Measurements from ENCODE around the gene CCDC175.

Gene CCDC175

GRCh38 chr14:59484639-59485175 lies 91.9 kb downstream of the CCDC175 start:
- peak overlapping the region; percentile 98 for H3K4me3 ChIP-seq (ENCODE audit: low read depth, low read length)
- DNase-seq (ENCODE audit: low read depth): no peak
- TF ChIP-seq MAX (IDR thresholded peaks at IDR 0.05; ENCODE audit: low read depth, low read length) (no peak), MYC (IDR thresholded peaks at IDR 0.05; ENCODE audit: low read depth, low read length) (no peak), POLR2A (IDR thresholded peaks at IDR 0.05; ENCODE audit: extremely low read depth, insufficient read length) (no peak), CTCF (IDR thresholded peaks at IDR 0.05; ENCODE audit: low read depth, low read length) (no peak)

- peak; percentile 96 for DNase-seq (ENCODE audit: low read depth)
- TF ChIP-seq MAX (IDR thresholded peaks at IDR 0.05; ENCODE audit: low read depth, low read length): peak; percentile 88
- peak; percentile 97 for TF ChIP-seq POLR2A (IDR thresholded peaks at IDR 0.05; ENCODE audit: extremely low read depth, insufficient read length)
- peak; percentile 87 for TF ChIP-seq MYC (IDR thresholded peaks at IDR 0.05; ENCODE audit: low read depth, low read length)
- peak; percentile 53 for TF ChIP-seq CTCF (IDR thresholded peaks at IDR 0.05; ENCODE audit: low read depth, low read length)
- peak within 1 kb of the TSS; percentile 98 for H3K4me3 ChIP-seq (ENCODE audit: low read depth, low read length)
Measured at GRCh38 chr14:59483819-59484638, 92.6 kb downstream of the CCDC175 start, which contains the start of the genes JKAMP and L3HYPDH. JKAMP (plus strand) TSS chr14:59484517; CDS start chr14:59484590, 73 bp downstream. L3HYPDH (minus strand) TSS chr14:59484408; CDS start chr14:59484316, 92 bp downstream.

- H3K4me3 ChIP-seq (ENCODE audit: low read depth, low read length): peak overlapping the region; percentile 98
- TF ChIP-seq CTCF (IDR thresholded peaks at IDR 0.05; ENCODE audit: low read depth, low read length) (no peak), MAX (IDR thresholded peaks at IDR 0.05; ENCODE audit: low read depth, low read length) (no peak), POLR2A (IDR thresholded peaks at IDR 0.05; ENCODE audit: extremely low read depth, insufficient read length) (no peak), MYC (IDR thresholded peaks at IDR 0.05; ENCODE audit: low read depth, low read length) (no peak)
- DNase-seq (ENCODE audit: low read depth): no peak
Measured at GRCh38 chr14:59483363-59483762, 93.2 kb downstream of the CCDC175 start.

GRCh38 chr14:59482541-59483331 lies 93.9 kb downstream of the CCDC175 start:
- peak overlapping the region; percentile 98 for H3K4me3 ChIP-seq (ENCODE audit: low read depth, low read length)
- TF ChIP-seq CTCF (IDR thresholded peaks at IDR 0.05; ENCODE audit: low read depth, low read length) (no peak), MYC (IDR thresholded peaks at IDR 0.05; ENCODE audit: low read depth, low read length) (no peak), MAX (IDR thresholded peaks at IDR 0.05; ENCODE audit: low read depth, low read length) (no peak), POLR2A (IDR thresholded peaks at IDR 0.05; ENCODE audit: extremely low read depth, insufficient read length) (no peak)
- DNase-seq (ENCODE audit: low read depth): peak; percentile 6

GRCh38 chr14:59481871-59482540 lies 94.6 kb downstream of the CCDC175 start:
- peak overlapping the region; percentile 98 for H3K4me3 ChIP-seq (ENCODE audit: low read depth, low read length)
- DNase-seq (ENCODE audit: low read depth): peak; percentile 20
- TF ChIP-seq MYC (IDR thresholded peaks at IDR 0.05; ENCODE audit: low read depth, low read length) (no peak), POLR2A (IDR thresholded peaks at IDR 0.05; ENCODE audit: extremely low read depth, insufficient read length) (no peak), MAX (IDR thresholded peaks at IDR 0.05; ENCODE audit: low read depth, low read length) (no peak), CTCF (IDR thresholded peaks at IDR 0.05; ENCODE audit: low read depth, low read length) (no peak)
